ENCODE data around the gene UBA3.
A peak's percentile ranks its signal among the peaks of the same experiment; 100 is the strongest.

The UBA3 gene

GRCh38 chr3:69016102-69016501, 64.1 kb downstream of the UBA3 start:
- no peak overlapping the region for H3K9ac ChIP-seq (ENCODE audit: low read length)
- H3K27me3 ChIP-seq (ENCODE audit: control insufficient read depth, insufficient read depth, low read length), result no peaks in the 10 kb centered on the region
- H3K4me3 ChIP-seq (ENCODE audit: low read length), result no peak overlapping the region
- no peaks in the 10 kb centered on the region for H3K9me3 ChIP-seq (ENCODE audit: control insufficient read depth, low read length)
- H3K4me1 ChIP-seq (ENCODE audit: control insufficient read depth, insufficient read depth, low read length), result peaks cover 6% of the 10 kb centered on the region
- no peaks in the 10 kb centered on the region for H3K36me3 ChIP-seq (ENCODE audit: control insufficient read depth, insufficient read depth, low read length)

DNA sequence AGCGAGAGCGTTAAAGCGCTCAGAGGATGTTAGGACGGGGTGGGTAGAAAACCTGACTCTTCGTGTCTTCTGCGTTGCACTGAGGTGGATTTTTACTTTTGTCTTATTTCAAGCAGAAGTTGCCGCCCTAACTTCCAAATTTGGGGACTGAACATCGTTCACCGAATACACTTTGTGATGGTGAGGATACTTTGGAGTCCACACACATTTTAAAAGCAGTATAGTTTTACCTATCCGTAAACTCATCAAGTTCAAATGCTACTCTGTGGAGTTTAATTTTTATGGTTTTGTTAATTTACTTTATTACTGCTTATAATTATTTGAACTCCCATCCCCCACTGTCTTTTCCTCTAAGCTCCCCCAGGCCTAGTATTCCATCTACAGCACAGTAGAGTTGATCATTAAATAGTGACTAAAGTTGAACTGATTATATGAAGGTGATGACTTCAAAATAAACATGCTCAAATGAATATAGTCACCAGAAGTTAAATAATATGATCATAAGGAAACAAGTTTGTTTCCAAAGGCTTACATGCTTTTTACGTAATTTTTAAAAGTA, 66.1 kb downstream of the UBA3 start:
- Histone ChIP-seq H3K4me3 (ENCODE audit: low read length) (peak overlapping the region; percentile 62), H3K9me3 (ENCODE audit: control insufficient read depth, low read length) (no peaks in the 10 kb centered on the region), H3K27me3 (ENCODE audit: control insufficient read depth, insufficient read depth, low read length) (no peaks in the 10 kb centered on the region), H3K36me3 (ENCODE audit: control insufficient read depth, insufficient read depth, low read length) (peaks cover 2% of the 10 kb centered on the region), H3K4me1 (ENCODE audit: control insufficient read depth, insufficient read depth, low read length) (peaks cover 6% of the 10 kb centered on the region), H3K9ac (ENCODE audit: low read length) (peak overlapping the region; percentile 88)

DNA sequence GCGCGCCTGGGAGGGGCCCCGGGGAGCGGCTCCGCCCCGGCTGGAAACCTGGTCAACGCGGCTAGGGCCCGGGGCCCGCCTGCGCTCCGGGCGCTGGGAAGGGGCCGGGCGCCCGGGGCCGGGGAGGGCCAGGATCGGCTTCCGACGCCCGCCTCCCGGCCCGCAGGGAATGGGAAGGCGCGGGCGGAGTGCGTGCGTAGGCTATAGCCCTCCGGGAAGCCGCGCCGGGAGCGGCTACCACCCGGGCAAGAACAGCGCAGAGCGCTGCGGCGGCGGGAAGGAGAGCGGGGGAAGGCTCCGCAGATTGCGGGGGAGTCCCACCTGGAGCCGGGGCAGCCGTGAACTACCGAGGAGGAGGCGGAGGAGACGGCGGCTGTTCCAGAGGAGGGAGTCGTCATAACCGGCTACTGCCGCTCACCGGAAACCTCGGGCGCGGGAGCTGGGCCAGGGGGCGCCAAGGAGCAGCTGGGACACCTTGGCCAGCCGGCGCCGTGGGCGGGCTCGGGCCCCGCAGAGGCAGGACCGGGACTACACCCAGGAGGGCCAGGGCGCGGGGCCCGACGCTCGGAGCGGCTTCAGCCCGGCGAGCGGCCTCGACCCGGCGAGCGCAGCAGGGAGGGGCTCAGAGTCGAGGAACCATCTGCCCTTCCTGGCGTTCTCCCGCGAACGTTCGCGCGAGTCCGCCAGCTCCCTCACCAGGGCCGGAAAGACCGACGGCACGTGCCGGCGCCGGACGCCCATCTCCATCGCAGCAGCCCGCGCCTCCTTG, 66.7 kb downstream of the UBA3 start, which contains the start of gene EOGT:
TSS of gene EOGT (minus strand) at position 432 of the 769 bp plus-strand sequence. CDS start 3,838 bp downstream, outside the sequence.
- Histone ChIP-seq H3K4me3 (ENCODE audit: low read length) (peak within 1 kb of the TSS; percentile 62), H3K36me3 (ENCODE audit: control insufficient read depth, insufficient read depth, low read length) (peaks cover 6% of the 10 kb centered on the region), H3K27me3 (ENCODE audit: control insufficient read depth, insufficient read depth, low read length) (no peaks in the 10 kb centered on the region), H3K9ac (ENCODE audit: low read length) (peak within 1 kb of the TSS; percentile 88), H3K9me3 (ENCODE audit: control insufficient read depth, low read length) (no peaks in the 10 kb centered on the region), H3K4me1 (ENCODE audit: control insufficient read depth, insufficient read depth, low read length) (peaks cover 6% of the 10 kb centered on the region)

GRCh38 chr3:69012800-69013252, 67.3 kb downstream of the UBA3 start:
- H3K9ac ChIP-seq (ENCODE audit: low read length), result peak overlapping the region; percentile 88
- H3K36me3 ChIP-seq (ENCODE audit: control insufficient read depth, insufficient read depth, low read length), result peaks cover 6% of the 10 kb centered on the region

DNA sequence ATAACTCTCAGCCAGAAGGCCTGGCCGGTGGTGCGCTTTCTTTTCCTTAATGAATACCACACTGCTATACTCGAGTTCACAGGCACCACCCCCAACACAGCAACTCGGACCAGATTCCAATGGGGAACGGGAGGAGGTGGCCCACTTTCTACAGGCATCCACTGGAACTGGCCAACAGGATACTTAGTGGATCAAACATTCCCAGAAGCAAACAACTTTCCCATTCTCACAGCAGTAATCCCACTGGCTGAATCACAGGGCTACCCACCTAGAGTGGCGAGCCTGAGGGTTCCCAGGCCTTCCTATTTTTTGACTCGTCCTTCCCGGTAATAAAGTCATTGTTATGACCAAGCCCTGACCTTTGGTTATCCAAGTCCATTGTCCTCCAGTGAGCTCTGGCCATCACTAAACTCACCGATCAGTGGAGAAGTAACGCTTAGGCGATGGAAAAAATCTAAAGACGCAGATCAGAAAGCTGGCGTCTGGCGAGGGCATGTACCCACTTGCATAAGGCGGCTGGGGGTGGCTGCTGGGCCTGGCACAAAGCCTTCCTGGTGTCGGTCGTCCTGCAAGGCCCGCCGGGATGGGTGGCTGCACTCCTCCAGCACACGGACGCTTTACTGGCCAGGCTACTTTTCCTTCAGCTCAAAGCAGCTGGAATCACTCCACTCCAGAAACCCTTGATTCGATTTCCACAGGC, 67.9 kb downstream of the UBA3 start:
- Histone ChIP-seq H3K27me3 (ENCODE audit: control insufficient read depth, insufficient read depth, low read length) (no peaks in the 10 kb centered on the region), H3K9ac (ENCODE audit: low read length) (peak overlapping the region; percentile 88), H3K4me1 (ENCODE audit: control insufficient read depth, insufficient read depth, low read length) (peaks cover 6% of the 10 kb centered on the region), H3K9me3 (ENCODE audit: control insufficient read depth, low read length) (no peaks in the 10 kb centered on the region), H3K36me3 (ENCODE audit: control insufficient read depth, insufficient read depth, low read length) (peaks cover 6% of the 10 kb centered on the region), H3K4me3 (ENCODE audit: low read length) (peak overlapping the region; percentile 15)

More at GRCh38 chr3:69012800-69013252, 67.3 kb downstream of the UBA3 start:
- H3K4me1 ChIP-seq (ENCODE audit: control insufficient read depth, insufficient read depth, low read length), result peaks cover 6% of the 10 kb centered on the region
- H3K9me3 ChIP-seq (ENCODE audit: control insufficient read depth, low read length), result no peaks in the 10 kb centered on the region
- H3K27me3 ChIP-seq (ENCODE audit: control insufficient read depth, insufficient read depth, low read length), result no peaks in the 10 kb centered on the region
- H3K4me3 ChIP-seq (ENCODE audit: low read length), result peak overlapping the region; percentile 15

- peaks cover 6% of the 10 kb centered on the region for H3K4me1 ChIP-seq (ENCODE audit: control insufficient read depth, insufficient read depth, low read length)
- H3K9me3 ChIP-seq (ENCODE audit: control insufficient read depth, low read length), result no peaks in the 10 kb centered on the region
- peaks cover 6% of the 10 kb centered on the region for H3K36me3 ChIP-seq (ENCODE audit: control insufficient read depth, insufficient read depth, low read length)
- H3K9ac ChIP-seq (ENCODE audit: low read length), result no peak overlapping the region
- H3K4me3 ChIP-seq (ENCODE audit: low read length), result no peak overlapping the region
- no peaks in the 10 kb centered on the region for H3K27me3 ChIP-seq (ENCODE audit: control insufficient read depth, insufficient read depth, low read length)
Measured at GRCh38 chr3:69011096-69011730, 69.0 kb downstream of the UBA3 start.

DNA sequence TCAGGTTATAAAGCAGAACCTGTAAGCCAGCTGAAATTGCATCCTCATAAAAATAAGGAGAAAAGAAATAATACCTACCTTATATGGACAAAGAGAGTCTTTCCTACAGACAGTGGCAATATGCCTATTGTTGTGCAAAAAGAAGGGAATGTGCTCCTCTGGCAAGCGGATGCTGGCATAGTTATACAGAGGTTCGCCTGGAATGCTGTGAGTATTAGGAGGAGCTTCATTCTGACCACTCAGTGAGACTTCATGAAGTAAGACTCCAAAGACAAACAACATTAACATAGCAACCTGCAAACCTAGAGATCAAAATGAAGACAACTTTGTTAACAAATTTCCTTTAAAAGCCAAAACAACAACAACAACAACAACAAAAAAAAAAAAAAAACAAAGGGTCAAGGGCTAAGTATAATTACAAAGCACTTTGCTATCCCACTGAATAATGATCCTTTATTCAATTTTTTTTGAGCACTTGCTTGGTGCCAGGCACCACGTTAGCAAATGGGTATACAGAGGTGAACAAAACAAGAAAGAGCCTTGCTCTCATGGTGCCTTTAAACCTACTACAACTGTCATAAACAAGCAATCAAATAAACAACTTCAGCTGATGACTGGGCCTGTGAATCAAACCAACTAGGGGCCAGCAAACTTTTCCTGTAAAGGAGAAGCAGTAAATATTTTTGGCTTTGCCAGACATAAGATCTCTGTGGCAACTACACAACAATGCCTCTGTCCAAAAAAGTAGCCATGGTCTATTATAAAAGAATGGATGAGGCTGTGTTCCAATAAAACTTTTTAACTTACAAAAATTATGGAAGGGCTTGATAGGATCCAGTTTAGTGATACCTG, 70.4 kb downstream of the UBA3 start:
- Histone ChIP-seq H3K4me3 (ENCODE audit: low read length) (no peak overlapping the region), H3K36me3 (ENCODE audit: control insufficient read depth, insufficient read depth, low read length) (peaks cover 6% of the 10 kb centered on the region), H3K9me3 (ENCODE audit: control insufficient read depth, low read length) (no peaks in the 10 kb centered on the region), H3K27me3 (ENCODE audit: control insufficient read depth, insufficient read depth, low read length) (no peaks in the 10 kb centered on the region), H3K4me1 (ENCODE audit: control insufficient read depth, insufficient read depth, low read length) (peaks cover 6% of the 10 kb centered on the region), H3K9ac (ENCODE audit: low read length) (no peak overlapping the region)

GRCh38 chr3:69008980-69009379, 71.2 kb downstream of the UBA3 start:
- H3K36me3 ChIP-seq (ENCODE audit: control insufficient read depth, insufficient read depth, low read length), result peaks cover 6% of the 10 kb centered on the region
- H3K9ac ChIP-seq (ENCODE audit: low read length), result no peak overlapping the region
- no peaks in the 10 kb centered on the region for H3K27me3 ChIP-seq (ENCODE audit: control insufficient read depth, insufficient read depth, low read length)
- peaks cover 2% of the 10 kb centered on the region for H3K4me1 ChIP-seq (ENCODE audit: control insufficient read depth, insufficient read depth, low read length)
- no peaks in the 10 kb centered on the region for H3K9me3 ChIP-seq (ENCODE audit: control insufficient read depth, low read length)
- H3K4me3 ChIP-seq (ENCODE audit: low read length), result no peak overlapping the region

- H3K4me3 ChIP-seq (ENCODE audit: low read length), result no peak overlapping the region
- H3K36me3 ChIP-seq (ENCODE audit: control insufficient read depth, insufficient read depth, low read length), result peaks cover 6% of the 10 kb centered on the region
- no peak overlapping the region for H3K9ac ChIP-seq (ENCODE audit: low read length)
- H3K9me3 ChIP-seq (ENCODE audit: control insufficient read depth, low read length), result no peaks in the 10 kb centered on the region
- H3K27me3 ChIP-seq (ENCODE audit: control insufficient read depth, insufficient read depth, low read length), result no peaks in the 10 kb centered on the region
- H3K4me1 ChIP-seq (ENCODE audit: control insufficient read depth, insufficient read depth, low read length), result no peaks in the 10 kb centered on the region
Measured at GRCh38 chr3:69005791-69006482, 74.2 kb downstream of the UBA3 start.

- Histone ChIP-seq H3K9ac (ENCODE audit: low read length) (no peak overlapping the region), H3K4me3 (ENCODE audit: low read length) (no peak overlapping the region), H3K36me3 (ENCODE audit: control insufficient read depth, insufficient read depth, low read length) (peaks cover 6% of the 10 kb centered on the region), H3K9me3 (ENCODE audit: control insufficient read depth, low read length) (no peaks in the 10 kb centered on the region), H3K27me3 (ENCODE audit: control insufficient read depth, insufficient read depth, low read length) (no peaks in the 10 kb centered on the region), H3K4me1 (ENCODE audit: control insufficient read depth, insufficient read depth, low read length) (no peaks in the 10 kb centered on the region)
Measured at GRCh38 chr3:69005071-69005790, 74.9 kb downstream of the UBA3 start.
